GM18519 (cell line): Measurements from ENCODE around the gene ZBTB2.
"Not testable (repeated sequence)": the region's sequence is repeated elsewhere in the genome, so short reads cannot be mapped to it uniquely, and the experiment has no call there.

Experiments
- ATAC-seq: cut with Tn5 transposase; IDR thresholded peaks from one replicate; pipeline ENCODE4 v1.9.1; 2021; ENCODE audit warnings: mild to moderate bottlenecking, moderate library complexity; ENCODE audit not compliant: unreplicated experiment, low FRiP score

The ZBTB2 gene

DNA sequence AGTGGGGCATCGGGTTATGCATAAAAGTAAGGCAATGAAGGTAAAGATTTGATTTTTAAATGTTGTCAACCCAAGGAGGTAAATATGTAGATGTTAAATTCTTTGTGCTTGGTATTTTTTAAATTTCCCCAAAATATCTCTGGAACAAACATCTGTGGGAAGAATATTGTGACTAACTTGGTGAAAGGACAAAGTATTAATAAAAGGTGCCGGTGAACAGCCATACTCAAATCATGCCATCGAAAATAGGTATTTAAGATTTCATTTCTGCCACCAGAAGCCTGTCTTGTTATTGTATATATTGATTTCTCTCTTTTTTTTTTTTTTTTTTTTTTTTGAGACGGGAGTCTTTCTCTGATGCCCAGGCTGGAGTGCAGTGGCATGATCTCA, 12.6 kb upstream of the ZBTB2 start:
- ATAC-seq, result no peak

DNA sequence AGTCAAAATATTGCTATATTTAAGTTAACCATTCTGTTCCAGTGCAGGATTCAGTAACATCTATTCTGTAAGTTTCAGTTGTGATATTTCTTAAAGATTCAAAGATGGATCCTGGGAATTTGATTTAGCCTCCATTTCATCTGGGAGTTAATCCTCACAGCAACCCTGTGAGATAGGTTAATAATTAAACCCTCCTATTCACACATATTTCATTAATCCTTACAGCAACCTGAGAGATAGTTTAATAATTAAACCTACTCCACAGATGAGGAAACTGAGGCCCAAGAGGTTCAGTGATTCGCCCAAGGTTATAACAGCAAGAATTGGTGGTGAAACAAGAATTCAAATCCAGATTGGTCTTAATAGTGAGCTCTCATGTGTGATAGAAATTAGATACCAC, 10.9 kb upstream of the ZBTB2 start:
- no peak for ATAC-seq

GRCh38 chr6:151400473-151400872, 9.1 kb upstream of the ZBTB2 start:
- no peak for ATAC-seq

- ATAC-seq, result no peak
These were observed 8.3 kb upstream of the ZBTB2 start for GRCh38 chr6:151399679-151400078.

DNA sequence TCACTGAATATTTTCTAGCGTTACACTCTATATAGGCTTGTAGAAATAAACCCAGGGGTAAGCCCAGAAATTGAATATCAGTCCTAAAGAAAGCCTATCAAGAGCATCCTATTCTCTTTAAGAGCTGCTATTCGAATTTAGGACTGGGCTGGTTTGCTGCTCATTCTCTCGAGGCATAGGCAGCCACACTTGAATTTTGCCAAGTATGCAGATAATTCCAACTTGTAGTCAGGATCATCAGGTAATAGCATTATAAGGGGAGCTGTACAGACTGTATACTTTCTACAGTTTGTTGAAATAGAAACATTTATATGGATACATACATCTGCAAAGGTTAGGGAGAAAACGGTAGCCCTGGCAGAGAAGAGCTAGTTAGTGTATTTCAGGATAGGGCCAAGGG, 2.1 kb upstream of the ZBTB2 start:
- ATAC-seq, result no peak

GRCh38 chr6:151392427-151392826, 1.1 kb upstream of the ZBTB2 start:
- no peak for ATAC-seq

DNA sequence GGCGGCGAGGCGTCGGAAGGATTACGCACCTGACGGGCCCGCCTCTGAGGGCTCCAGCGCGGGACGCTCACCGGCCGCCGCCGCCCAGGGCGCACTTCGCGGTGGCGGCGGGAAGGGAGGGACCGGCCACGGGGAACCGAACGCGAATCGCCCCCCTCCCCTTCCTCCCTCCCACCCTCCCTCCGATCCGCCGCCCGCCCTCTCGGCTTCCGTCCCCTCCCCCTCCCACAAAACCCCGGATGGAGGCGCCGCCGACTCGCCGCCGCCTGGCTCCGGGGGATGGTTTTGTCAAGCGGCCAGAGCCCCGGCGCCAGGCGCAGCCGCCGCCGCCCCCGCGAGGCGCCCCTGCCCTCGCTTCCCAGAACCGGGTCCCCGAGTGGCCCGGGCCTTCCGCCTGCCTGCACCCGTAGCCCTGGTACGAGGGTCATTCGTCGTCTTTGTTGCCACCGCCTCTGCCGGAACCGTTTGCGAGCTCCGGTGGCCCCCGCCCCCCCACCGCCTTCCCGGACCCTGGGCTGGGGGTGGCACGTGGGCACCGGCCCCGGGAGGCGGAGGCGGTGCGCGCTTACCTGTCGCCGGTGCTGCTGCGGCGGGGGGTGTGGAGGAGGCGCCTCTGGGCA, 398 bp downstream of the ZBTB2 start:
- ATAC-seq, result no peak

GRCh38 chr6:151390276-151390850, 996 bp downstream of the ZBTB2 start:
- ATAC-seq, result peak; percentile 75

- peak; percentile 54 for ATAC-seq
These were observed 1.6 kb downstream of the ZBTB2 start for GRCh38 chr6:151389618-151390275.

DNA sequence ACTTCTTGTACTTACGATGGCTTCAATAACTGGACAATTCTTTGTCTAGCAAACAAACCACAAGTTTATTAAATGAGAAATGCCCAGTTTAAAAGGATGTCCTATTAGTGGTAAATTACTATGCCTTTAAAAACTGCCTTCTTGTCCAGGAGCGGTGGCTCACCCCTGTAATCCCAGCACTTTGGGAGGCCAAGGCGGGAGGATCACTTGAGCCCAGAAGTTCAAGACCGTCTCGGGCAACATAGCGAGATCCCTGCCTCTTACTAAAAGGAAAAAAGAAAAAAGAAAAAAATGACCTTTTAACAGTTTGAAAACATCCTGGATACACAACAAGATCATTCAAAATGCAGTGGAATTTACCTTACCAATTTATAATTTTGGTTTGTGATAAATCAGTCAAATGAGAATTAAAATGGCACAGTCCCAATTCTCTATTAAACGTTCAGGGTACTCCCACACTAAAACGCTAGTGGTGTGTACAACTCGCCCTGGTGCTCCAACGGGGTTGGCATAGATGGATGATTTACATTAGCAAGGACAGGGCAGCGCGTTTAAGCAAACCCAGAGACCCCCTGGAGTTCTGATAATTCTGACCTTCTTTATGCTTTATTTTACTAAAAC, 2.3 kb downstream of the ZBTB2 start:
- ATAC-seq, result no peak

DNA sequence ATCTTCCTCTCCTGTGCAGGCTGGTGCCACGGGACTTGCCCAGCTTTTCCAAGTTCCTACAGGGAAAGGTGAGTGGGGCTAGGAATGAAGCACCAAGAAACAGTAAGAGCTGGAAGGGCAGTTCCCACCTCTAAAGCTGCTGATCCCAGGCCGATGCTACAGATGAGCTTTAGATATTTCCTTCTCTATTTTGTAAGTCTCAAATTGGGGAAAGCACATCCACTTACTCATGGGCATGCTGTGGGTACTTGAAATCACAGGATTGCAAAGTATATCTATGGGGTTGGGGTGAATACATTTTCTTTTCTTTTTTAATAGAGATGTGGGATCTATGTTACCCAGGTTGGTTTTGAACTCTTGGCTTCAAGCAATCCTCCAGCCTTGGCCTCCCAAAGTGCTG, 3.1 kb downstream of the ZBTB2 start:
- no peak for ATAC-seq

GRCh38 chr6:151387175-151387970, 4.0 kb downstream of the ZBTB2 start:
- ATAC-seq, result no peak

DNA sequence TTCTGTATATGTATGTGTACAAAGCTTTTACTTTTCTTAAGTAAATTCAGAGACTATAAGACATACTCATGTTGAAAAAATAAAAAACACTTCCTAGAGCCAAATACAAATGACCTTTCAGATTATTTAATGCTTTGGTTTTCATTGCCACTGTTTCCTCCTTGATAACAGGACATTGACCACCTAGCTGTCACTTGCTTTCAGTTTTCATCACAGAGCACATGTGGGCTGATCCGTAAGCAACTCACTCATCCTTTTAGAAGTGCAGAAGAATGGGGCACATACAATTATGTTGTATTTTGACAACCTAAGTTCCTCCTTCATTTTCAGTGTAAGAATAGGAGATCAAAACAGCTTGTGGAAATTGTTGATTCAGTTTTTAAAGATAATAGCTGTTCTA, 6.2 kb downstream of the ZBTB2 start:
- no peak for ATAC-seq

GRCh38 chr6:151384151-151384550, 7.2 kb downstream of the ZBTB2 start:
- no peak for ATAC-seq

GRCh38 chr6:151382631-151383030, 8.7 kb downstream of the ZBTB2 start:
- ATAC-seq, result not testable (repeated sequence)

GRCh38 chr6:151381722-151382121, 9.6 kb downstream of the ZBTB2 start:
- ATAC-seq, result no peak

GRCh38 chr6:151380848-151381205, 10.5 kb downstream of the ZBTB2 start:
- no peak for ATAC-seq

GRCh38 chr6:151379933-151380847, 11.2 kb downstream of the ZBTB2 start:
- peak; percentile 30 for ATAC-seq

- no peak for ATAC-seq
These were observed 14.3 kb downstream of the ZBTB2 start for GRCh38 chr6:151377095-151377494.

GRCh38 chr6:151376440-151376839, 14.9 kb downstream of the ZBTB2 start:
- no peak for ATAC-seq
